Hepatocyte (in vitro differentiated cells): Measurements from ENCODE around the gene CD58. TPM values are rescaled to one million over a fixed set of nuclear protein-coding genes. Genes with fewer than 3 reads are reported as not detected.

ENCODE experiments used
- DNase-seq: peaks from one replicate; pipeline ENCODE4 v3.0.0-alpha.2; 2016; ENCODE audit warnings: low spot score
- H2AFZ ChIP-seq: fragments of 200-600 bp; sonication (generic); 2 replicates; pipeline ENCODE4 v1.6.0; 2016; ENCODE audit warnings: antibody characterized with exemption, mild to moderate bottlenecking
- H3K27ac ChIP-seq: fragments of 200-600 bp; sonication (generic); 2 replicates; pipeline ENCODE4 v1.5.1; 2016; ENCODE audit warnings: mild to moderate bottlenecking
- H3K27me3 ChIP-seq: fragments of 200-600 bp; sonication (generic); 2 replicates; pipeline ENCODE4 v1.6.1; 2016
- H3K36me3 ChIP-seq: fragments of 200-600 bp; sonication (generic); replicated peaks from 2 replicates; pipeline ENCODE4 v1.5.1; 2016; ENCODE audit warnings: low read depth; ENCODE audit not compliant: insufficient read depth
- H3K4me1 ChIP-seq: fragments of 200-600 bp; sonication (generic); 2 replicates; pipeline ENCODE4 v1.5.1; 2016; ENCODE audit warnings: mild to moderate bottlenecking, moderate library complexity; ENCODE audit not compliant: insufficient read depth
- H3K4me2 ChIP-seq: fragments of 200-600 bp; sonication (generic); 2 replicates; pipeline ENCODE4 v1.6.0; 2016
- H3K4me3 ChIP-seq: fragments of 200-600 bp; sonication (generic); 2 replicates; pipeline ENCODE4 v1.5.1; 2016; ENCODE audit warnings: mild to moderate bottlenecking
- H3K79me2 ChIP-seq: fragments of 200-600 bp; sonication (generic); 2 replicates; pipeline ENCODE4 v1.6.0; 2017; ENCODE audit warnings: mild to moderate bottlenecking
- H3K9me2 ChIP-seq: fragments of 200-600 bp; sonication (generic); replicated peaks from 2 replicates; pipeline ENCODE4 v1.6.0; 2017; ENCODE audit warnings: mild to moderate bottlenecking; ENCODE audit not compliant: insufficient read depth
- H3K9me3 ChIP-seq: fragments of 200-600 bp; sonication (generic); 2 replicates; pipeline ENCODE4 v1.5.1; 2016; ENCODE audit warnings: low read depth, mild to moderate bottlenecking
- H4K20me1 ChIP-seq: fragments of 200-600 bp; sonication (generic); 2 replicates; pipeline ENCODE4 v1.6.0; 2016; ENCODE audit warnings: mild to moderate bottlenecking; ENCODE audit not compliant: insufficient read depth, poor library complexity, severe bottlenecking
- CTCF ChIP-seq: fragments of 200-600 bp; sonication (generic); IDR thresholded peaks from 2 replicates; pipeline ENCODE4 v1.5.1; 2016; ENCODE audit warnings: antibody characterized with exemption, mild to moderate bottlenecking; ENCODE audit not compliant: poor library complexity
- EZH2 ChIP-seq: fragments of 200-600 bp; sonication (generic); IDR thresholded peaks from 2 replicates; pipeline ENCODE4 v1.6.1; 2016; ENCODE audit warnings: antibody characterized with exemption, mild to moderate bottlenecking, borderline replicate concordance
- EZH2phosphoT487 ChIP-seq: fragments of 200-600 bp; sonication (generic); IDR thresholded peaks from one replicate; pipeline ENCODE4 v1.6.1; 2018; ENCODE audit warnings: antibody characterized with exemption, mild to moderate bottlenecking, low read depth, moderate library complexity; ENCODE audit not compliant: unreplicated experiment, severe bottlenecking
- WGBS: methylation state at CpG from one replicate; pipeline ENCODE4 v1.1.6; 2016; ENCODE audit warnings: low lambda C conversion rate; ENCODE audit errors: missing lambda C conversion rate; 5-methylcytosine and 5-hydroxymethylcytosine counted together
- polyA plus RNA-seq: library from polyadenylated mRNA; unstranded; fragments of >200 nt; fragmentation: Nextera tagmentation; extraction: Ambion mirVana; gene quantifications from 2 replicates; pipeline ENCODE4 v1.2.1, GENCODE V29; 2016
- total RNA-seq: library from RNA; depleted of rRNA; stranded (reverse); fragments of >200 nt; gene quantifications from 2 replicates; pipeline ENCODE4 v1.2.3, GENCODE V29; 2014

The CD58 gene
- total and polyA plus RNA-seq, 2 experiments from 2014 or later = 14.4 to 26.9 TPM

DNA sequence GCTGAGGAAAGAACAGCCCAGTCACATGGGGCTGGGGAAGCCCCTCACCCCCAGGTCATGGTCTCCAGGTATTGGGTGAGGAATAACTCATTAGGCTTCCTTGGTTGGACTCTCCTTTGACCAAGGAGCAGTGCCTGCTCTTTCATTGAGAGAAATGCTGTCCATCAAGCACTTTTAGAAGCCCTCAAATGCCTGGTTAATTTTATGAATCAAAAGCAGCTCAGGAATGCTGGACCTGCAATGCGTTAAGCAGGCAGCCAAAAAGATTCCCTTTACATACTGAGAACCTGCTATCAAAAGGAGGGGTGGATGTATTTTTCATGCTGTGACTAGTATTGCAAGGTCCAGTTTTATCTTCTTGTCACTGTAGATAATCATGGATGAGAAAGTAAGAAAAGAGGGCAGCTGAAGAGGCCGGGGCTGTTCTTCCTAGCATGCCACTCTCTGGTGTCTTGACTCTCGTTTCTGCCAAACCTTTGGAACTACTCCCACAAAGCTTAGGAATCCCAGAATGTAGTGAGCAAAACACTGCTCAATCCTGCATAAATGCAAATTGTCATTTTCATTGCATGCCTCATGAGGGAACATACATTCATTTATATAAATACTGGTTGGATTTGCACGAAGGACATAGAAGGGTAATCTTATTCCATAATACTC is 2.1 kb upstream of the CD58 start:
- no peak overlapping the region for H2AFZ ChIP-seq
- DNase-seq = no peak
- H3K36me3 ChIP-seq = no peaks in the 10 kb centered on the region
- peaks cover 8% of the 10 kb centered on the region for H3K79me2 ChIP-seq
- H4K20me1 ChIP-seq = no peaks in the 10 kb centered on the region
- no peaks in the 10 kb centered on the region for H3K27me3 ChIP-seq
- WGBS = 69% methylated on average over 4 of the region's 4 CpGs
- H3K9me3 ChIP-seq = no peaks in the 10 kb centered on the region
- H3K4me3 ChIP-seq = no peak overlapping the region
- H3K9me2 ChIP-seq = no peaks in the 10 kb centered on the region
- H3K4me2 ChIP-seq = no peak overlapping the region
- H3K4me1 ChIP-seq = peaks cover 10% of the 10 kb centered on the region
- H3K27ac ChIP-seq = no peak overlapping the region
- TF ChIP-seq CTCF (no peak), EZH2phosphoT487 (no peak), EZH2 (no peak)

DNA sequence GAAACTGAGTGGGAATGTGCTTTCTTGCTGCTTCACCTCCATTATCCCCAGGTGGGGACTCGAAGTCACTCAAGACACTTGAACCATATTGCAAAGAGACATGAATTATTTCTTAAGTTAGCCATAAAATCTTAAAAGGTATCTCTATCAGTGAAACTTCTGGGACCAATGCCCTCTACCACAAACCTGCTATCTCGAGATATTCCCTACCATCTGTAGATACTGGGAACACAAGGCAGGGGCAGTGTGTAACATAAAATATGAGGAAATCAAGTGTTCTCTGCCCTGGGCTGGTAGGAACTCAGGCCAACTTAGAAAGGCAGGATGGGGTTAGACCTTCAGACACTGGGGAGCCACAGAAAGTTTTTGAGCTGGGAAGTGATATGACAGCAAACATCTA is 1.3 kb upstream of the CD58 start:
- Histone ChIP-seq H3K27me3 (no peaks in the 10 kb centered on the region), H3K4me1 (peaks cover 10% of the 10 kb centered on the region), H4K20me1 (no peaks in the 10 kb centered on the region), H3K9me3 (no peaks in the 10 kb centered on the region), H3K9me2 (no peaks in the 10 kb centered on the region), H3K4me3 (no peak overlapping the region), H3K79me2 (peaks cover 15% of the 10 kb centered on the region), H3K4me2 (no peak overlapping the region), H2AFZ (no peak overlapping the region), H3K27ac (no peak overlapping the region), H3K36me3 (no peaks in the 10 kb centered on the region)
- DNase-seq = no peak
- no peak for TF ChIP-seq CTCF
- TF ChIP-seq EZH2phosphoT487 = no peak
- TF ChIP-seq EZH2 = no peak
- WGBS = 91% methylated on average over 2 of the region's 2 CpGs

GRCh38 chr1:116571215-116571919 is 541 bp upstream of the CD58 start:
- Histone ChIP-seq H3K9me3 (no peaks in the 10 kb centered on the region), H3K36me3 (no peaks in the 10 kb centered on the region), H3K27me3 (no peaks in the 10 kb centered on the region), H3K4me3 (peak overlapping the region; percentile 87), H3K79me2 (peaks cover 20% of the 10 kb centered on the region), H2AFZ (peak overlapping the region; percentile 96), H3K4me1 (peaks cover 10% of the 10 kb centered on the region), H3K27ac (peak overlapping the region; percentile 98), H3K4me2 (peak overlapping the region; percentile 91), H4K20me1 (no peaks in the 10 kb centered on the region), H3K9me2 (no peaks in the 10 kb centered on the region)
- TF ChIP-seq CTCF (no peak), EZH2 (no peak), EZH2phosphoT487 (no peak)
- peak; percentile 24 for DNase-seq
- WGBS = 11% methylated on average over 24 of the region's 24 CpGs
